ENCODE results near the gene MAN2B2.
"Not testable (repeated sequence)": the region's sequence is repeated elsewhere in the genome, so short reads cannot be mapped to it uniquely, and the experiment has no call there.

MAN2B2 gene

DNA sequence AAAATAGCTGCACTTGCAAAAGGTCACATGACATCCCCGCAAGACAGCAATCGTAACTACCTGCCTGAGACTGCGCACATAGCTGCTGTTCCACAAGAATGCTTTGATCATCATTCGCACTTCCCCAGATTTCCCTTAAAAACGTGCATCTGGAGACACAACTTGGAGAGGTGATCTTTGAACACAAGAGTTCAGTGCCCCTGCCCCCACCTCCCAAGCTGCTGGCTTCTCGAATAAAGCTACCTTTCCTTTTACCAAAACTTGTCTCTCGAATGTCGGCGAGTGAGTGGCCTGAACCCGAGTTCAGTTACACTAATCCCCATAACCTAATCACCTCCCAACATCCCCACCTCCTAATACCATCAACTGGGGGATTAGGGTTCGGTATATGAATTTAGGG lies 51.1 kb downstream of the MAN2B2 start:
- no peak overlapping the region for H3K4me3 ChIP-seq (ENCODE audit: low read length)
- TF ChIP-seq, protein P1, sequence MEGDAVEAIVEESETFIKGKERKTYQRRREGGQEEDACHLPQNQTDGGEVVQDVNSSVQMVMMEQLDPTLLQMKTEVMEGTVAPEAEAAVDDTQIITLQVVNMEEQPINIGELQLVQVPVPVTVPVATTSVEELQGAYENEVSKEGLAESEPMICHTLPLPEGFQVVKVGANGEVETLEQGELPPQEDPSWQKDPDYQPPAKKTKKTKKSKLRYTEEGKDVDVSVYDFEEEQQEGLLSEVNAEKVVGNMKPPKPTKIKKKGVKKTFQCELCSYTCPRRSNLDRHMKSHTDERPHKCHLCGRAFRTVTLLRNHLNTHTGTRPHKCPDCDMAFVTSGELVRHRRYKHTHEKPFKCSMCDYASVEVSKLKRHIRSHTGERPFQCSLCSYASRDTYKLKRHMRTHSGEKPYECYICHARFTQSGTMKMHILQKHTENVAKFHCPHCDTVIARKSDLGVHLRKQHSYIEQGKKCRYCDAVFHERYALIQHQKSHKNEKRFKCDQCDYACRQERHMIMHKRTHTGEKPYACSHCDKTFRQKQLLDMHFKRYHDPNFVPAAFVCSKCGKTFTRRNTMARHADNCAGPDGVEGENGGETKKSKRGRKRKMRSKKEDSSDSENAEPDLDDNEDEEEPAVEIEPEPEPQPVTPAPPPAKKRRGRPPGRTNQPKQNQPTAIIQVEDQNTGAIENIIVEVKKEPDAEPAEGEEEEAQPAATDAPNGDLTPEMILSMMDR (IDR thresholded peaks at IDR 0.05; ENCODE audit: insufficient read depth, low read depth, low read length, missing control alignments): no peak
- no peak for DNase-seq (ENCODE audit: low read depth)

- TF ChIP-seq, protein P1 (IDR thresholded peaks at IDR 0.05; ENCODE audit: insufficient read depth, low read depth, low read length, missing control alignments): no peak
- H3K4me3 ChIP-seq (ENCODE audit: low read length): no peak overlapping the region
- DNase-seq (ENCODE audit: low read depth): no peak
These were observed 52.8 kb downstream of the MAN2B2 start for GRCh38 chr4:6627832-6628231.

DNA sequence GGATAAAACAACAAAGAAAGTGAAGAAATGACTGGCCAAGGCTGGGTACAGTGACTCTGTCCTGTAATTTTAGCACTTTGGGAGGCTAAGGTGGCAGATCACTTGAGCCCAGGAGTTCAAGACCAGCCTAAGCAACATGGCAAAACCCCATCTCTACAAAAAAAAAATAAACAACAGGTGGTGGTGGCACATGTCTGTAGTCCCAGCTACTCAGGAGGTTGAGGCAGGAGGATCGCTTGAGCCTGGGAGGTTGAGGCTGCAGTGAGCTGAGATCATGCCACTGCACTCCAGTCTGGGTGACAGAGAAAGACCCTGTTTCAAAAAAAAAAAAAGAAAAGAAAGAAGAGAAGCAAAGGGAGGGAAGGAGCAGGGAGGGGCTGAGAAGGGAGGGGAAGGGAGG lies 53.5 kb downstream of the MAN2B2 start:
- H3K4me3 ChIP-seq (ENCODE audit: low read length); DNase-seq (ENCODE audit: low read depth): not testable (repeated sequence)

DNA sequence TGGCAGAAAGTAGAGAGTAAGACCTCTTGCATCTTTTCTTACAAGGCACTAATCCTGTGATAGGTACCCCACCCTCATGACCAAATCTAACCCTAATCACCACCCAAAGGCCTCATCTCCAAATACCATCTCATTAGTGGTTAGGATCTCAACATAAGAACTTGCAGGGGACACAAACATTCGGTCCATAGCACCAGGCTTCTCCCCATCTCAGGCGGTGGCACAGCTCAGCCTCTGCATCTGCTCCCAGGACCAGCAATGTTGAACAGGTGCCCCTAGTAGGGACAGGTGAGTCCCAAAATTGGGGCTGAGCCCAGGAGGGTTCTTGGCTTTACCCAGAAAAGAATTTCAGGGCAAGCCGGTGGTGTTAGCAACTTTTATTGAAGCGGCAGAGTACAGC lies 57.1 kb downstream of the MAN2B2 start:
- TF ChIP-seq, protein P1 (IDR thresholded peaks at IDR 0.05; ENCODE audit: insufficient read depth, low read depth, low read length, missing control alignments): no peak
- DNase-seq (ENCODE audit: low read depth): no peak
- no peak overlapping the region for H3K4me3 ChIP-seq (ENCODE audit: low read length)

DNA sequence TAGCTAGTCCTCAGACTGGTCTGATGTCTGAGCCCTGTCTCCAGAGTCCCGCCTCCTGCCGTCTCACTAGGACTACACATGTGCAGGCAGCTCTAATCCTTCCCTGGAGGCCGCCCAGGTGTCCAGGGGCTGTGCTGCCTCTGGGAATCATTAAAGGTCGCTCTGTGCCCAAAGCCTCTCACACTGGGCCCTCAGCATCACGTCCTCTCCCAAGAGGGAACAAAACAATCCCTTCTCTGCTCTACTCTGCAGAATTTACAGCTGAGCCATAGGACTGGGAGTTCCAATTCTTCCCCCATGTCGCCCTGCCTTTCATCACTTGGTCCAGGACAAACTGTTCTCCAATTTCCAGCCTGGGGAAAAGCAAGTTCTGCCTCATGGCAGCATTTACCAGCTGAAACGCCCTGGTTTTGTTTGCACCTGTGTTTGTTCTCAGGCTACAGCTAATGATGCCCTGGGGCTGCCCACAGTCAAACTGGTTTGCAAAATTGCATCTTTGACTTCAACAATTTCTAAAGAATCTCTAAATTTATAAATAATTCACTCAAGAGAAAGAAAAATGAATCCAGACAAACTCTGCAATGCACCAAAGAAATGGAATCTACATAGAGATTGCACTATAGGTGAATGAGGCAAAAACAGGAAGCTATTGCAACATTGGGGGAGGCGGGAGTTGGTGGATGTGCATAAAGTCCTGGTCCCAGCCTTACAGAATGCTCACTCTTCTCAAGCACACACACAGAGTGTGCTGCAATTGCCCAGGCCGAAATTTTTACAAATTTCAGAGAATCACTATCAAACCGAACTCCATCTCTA lies 58.3 kb downstream of the MAN2B2 start:
- peak; percentile 65 for DNase-seq (ENCODE audit: low read depth)
- no peak overlapping the region for H3K4me3 ChIP-seq (ENCODE audit: low read length)
- TF ChIP-seq, protein P1 (IDR thresholded peaks at IDR 0.05; ENCODE audit: insufficient read depth, low read depth, low read length, missing control alignments): peak; percentile 10

DNA sequence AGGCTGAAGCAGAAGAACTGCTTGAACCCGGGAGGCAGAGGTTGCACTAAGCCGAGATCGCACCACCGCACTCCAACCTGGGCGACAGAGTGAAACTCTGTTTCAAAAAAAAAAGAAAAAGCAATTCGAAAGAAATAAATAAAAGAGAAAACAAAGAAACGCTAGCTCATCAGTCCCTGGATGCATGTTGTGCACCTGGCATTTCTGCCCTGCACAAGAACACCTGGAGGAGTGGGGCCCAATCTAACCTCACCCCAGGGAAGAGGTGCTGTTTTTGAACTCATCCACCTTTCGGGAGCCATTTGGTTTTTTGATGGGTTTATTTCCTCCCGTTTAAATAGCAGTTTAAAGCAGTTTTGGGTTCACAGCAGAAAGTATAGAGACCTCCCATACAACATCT lies 59.8 kb downstream of the MAN2B2 start:
- no peak for DNase-seq (ENCODE audit: low read depth)
- no peak overlapping the region for H3K4me3 ChIP-seq (ENCODE audit: low read length)
- TF ChIP-seq, protein P1 (IDR thresholded peaks at IDR 0.05; ENCODE audit: insufficient read depth, low read depth, low read length, missing control alignments): no peak

DNA sequence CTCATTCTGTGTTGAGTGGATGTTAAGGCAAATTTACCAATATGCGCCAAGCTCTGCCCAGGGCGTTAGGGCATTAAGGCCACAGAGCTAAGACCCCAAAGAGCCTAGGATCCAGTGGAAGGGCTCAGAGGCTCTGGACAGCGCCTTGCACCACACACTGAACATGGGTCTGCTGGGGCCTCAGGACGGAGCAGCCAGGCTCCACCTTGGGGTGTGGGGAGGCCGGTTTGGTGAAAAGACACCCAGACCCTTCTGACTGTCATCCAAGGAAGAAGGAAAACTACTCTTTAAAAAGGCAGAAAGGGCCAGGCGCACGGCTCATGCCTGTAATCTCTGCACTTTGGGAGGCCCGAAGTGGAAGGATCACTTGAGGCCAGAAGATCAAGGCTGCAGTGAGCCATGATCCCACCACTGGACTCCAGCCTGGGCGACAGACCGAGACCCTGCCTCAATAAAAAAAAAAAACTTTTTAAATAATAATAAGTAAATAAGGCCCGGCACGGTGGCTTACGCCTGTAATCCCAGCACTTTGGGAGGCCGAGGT lies 64.2 kb downstream of the MAN2B2 start:
- TF ChIP-seq, protein P1 (IDR thresholded peaks at IDR 0.05; ENCODE audit: insufficient read depth, low read depth, low read length, missing control alignments): no peak
- no peak overlapping the region for H3K4me3 ChIP-seq (ENCODE audit: low read length)
- DNase-seq (ENCODE audit: low read depth): no peak
